HG03280 (cell line): ENCODE measurements around the gene VAV2.
"Not testable (repeated sequence)": the region's sequence is repeated elsewhere in the genome, so short reads cannot be mapped to it uniquely, and the experiment has no call there.

Experiments
- ATAC-seq: cut with Tn5 transposase; IDR thresholded peaks from one replicate; pipeline ENCODE4 v1.9.1; 2021; ENCODE audit warnings: mild to moderate bottlenecking, moderate library complexity; ENCODE audit not compliant: unreplicated experiment

The VAV2 gene

DNA sequence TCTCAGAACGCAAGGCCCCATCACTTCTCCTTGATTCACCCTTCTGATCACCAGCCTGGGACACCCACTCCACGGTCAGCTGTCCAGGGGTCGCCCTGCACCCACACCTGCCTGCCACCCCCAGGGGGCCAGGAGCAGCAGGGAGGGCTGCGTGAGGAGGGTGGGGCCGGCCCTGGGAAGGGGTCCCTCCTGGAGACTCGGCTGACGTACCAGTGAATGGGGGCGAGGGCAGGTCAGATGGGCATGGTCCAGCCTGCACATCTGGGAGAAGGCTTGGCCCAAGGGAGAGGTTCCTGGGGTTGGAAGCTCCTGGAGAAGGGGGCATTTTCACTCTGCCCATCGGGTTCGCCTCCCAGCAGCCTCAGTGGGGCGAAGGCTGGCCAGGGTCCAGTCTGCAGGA, 232.2 kb downstream of the VAV2 start:
- no peak for ATAC-seq

GRCh38 chr9:133759146-133759900, 232.8 kb downstream of the VAV2 start:
- ATAC-seq = no peak

- no peak for ATAC-seq
Measured at GRCh38 chr9:133758228-133758627, 233.9 kb downstream of the VAV2 start.

DNA sequence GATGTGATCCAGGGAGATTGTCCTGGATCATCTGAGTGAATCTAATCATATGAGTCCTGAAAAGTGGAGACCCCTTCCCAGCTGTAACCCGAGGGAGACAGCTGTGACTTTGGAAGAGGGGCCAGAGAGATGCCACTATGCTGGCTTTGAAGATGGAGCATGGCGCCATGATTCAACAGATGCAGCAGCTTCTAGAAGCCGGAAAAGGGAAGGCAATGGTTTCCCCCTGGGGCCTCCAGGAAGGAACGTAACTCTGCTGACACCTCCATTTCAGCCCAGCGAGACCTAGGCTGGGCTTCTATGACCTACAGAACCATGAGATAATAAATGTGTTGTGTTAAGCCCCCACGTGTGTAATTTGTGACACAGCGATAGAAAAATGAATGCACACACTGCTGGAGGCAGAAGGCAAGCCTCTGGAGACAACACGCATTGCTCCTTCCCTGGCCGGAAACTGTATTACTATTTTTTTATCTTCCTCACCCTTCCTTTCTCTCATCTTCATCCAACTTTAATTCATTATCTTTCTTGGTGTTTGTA, 237.4 kb downstream of the VAV2 start:
- ATAC-seq = no peak

GRCh38 chr9:133754187-133754586, 237.9 kb downstream of the VAV2 start:
- ATAC-seq = no peak

- no peak for ATAC-seq
Measured at GRCh38 chr9:133752739-133753446, 239.2 kb downstream of the VAV2 start.

DNA sequence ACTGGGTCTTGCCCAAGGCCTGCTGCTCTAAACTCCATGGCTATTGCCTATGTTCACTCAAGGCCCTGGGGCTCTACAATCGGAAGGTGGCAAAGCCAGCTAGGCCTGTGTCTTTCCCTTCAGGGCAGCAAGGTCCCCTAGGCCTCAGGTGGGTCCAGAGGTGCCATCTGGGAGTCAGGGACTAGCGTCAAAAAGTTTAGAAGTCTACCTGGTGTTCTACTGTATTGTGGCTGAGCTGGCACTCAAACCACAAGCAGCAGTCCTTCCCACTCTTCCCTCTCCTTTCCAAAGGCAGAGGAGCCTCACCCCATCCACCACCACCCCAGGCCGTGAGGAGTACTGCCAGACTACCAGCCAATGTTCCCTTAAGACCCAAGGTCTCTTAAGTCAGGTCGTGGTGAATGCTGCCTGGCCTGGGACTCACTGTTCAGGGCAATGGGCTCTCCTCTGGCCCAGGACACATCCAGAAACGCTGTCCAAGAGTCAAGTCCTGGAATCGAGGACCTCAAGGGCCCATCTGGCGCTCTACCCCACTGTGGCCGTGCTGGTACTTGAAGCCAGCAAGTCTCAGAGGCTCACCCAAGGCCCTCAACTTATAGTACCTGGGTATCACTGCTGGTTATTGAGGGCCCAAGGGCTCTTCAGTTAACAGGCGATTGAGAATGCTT, 241.0 kb downstream of the VAV2 start:
- ATAC-seq = no peak

DNA sequence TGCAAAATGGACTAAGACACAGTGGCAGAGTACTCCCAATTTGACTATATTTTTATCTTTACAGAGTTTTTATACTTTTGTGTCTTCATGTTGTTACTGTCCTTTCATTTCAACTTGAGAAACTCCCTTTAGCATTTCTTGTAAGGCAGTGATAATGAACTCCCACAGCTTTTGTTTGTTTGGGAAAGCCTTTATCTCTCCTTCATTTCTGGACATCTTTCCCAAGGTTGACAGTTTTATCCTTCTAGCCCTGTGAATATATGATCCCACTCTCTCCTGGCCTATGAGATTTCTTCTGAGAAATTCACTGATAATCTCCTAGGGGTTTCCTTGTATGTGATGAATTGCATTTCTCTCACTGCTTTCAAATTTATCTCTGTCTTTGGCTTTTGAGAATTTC, 244.8 kb downstream of the VAV2 start:
- no peak for ATAC-seq

- not testable (repeated sequence) for ATAC-seq
Measured at GRCh38 chr9:133744528-133744927, 247.6 kb downstream of the VAV2 start.

DNA sequence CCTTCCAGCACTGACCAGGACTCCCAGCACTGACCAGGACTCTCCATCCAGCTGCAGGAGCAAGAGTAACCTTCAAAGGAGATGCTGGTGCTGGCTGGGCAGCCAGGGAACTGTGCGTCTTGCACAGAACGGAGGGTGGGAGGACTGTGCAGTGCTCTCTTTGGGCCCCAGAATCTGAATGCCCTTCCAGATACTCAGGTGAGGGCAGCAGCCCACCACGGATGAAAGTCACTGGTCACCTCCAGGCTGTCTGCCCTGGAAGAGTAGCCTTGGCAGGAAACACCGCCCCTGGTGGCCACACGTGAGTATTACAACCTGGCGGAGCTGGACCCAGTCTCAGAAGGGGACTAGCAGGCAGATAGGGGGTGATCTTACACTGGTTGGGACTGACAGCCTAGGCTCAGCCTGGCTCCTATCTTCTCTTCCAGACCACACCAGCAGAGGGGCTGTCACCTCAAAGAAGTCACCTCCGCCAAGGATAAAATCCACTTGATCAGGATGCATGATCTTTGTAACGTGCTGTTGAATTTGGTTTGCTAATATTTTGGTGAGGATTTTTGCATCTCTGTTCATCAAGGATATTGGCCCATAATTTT, 249.2 kb downstream of the VAV2 start:
- ATAC-seq = peak; percentile 55

DNA sequence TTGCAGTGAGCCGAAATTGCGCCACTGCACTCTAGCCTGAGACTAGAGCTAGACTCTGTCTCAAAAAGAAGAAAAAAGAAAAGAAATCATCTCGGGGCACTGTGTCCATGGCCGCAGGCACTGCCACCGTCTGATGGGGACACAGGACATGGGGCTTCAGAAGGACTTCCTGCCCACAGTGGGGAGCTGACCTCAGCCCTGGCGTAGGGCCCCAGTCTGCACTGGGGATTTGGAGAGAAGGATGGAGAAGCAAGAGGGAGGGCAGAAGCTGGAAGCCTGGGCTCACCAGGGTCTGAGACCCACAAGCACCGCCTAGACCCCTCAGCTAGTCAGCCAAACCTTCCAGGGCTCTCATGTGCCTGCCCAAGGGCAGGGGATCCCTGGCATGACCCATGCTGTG, 249.9 kb downstream of the VAV2 start:
- ATAC-seq = no peak

DNA sequence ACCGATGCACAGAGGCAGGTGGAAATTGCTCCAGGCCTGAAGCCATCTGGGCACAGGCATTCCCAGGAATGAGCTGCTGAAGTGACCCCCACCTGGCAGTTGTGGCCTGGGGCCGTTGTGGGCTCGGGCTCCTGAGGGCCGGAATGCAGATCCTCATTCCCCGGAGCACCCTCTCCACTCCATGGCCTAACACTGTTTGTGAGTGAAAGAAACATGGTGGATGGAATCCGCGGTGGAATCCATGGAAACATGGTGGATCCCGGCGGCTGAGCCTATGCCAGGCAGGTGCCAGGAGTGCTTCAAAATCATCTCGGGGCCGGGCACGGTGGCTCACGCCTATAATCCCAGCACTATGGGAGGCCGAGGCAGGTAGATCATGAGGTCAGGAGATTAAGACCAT, 250.4 kb downstream of the VAV2 start:
- ATAC-seq = no peak

DNA sequence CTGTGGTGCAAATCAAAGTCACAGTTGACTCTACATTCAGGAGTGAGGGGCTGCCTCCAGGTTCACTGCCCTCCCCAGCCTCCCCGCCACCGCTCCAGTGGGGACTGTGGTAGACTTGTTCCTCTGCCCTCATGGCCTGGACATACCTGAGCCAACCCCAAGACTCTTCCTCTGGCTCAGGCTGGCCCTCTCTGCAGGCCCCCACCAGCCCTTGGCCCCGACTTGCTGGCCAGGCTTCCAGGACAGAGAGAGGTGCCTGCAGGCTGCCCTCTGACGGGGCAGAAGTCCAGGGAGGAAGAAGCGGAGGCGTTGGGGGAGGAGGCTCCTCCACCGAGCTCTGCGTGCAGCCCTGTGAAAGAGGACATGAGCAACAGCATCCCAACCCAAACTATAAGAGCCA, 251.2 kb downstream of the VAV2 start:
- ATAC-seq = no peak

- ATAC-seq = no peak
Measured at GRCh38 chr9:133739408-133740280, 252.5 kb downstream of the VAV2 start.

- ATAC-seq = no peak
Measured at GRCh38 chr9:133738640-133739225, 253.4 kb downstream of the VAV2 start.

DNA sequence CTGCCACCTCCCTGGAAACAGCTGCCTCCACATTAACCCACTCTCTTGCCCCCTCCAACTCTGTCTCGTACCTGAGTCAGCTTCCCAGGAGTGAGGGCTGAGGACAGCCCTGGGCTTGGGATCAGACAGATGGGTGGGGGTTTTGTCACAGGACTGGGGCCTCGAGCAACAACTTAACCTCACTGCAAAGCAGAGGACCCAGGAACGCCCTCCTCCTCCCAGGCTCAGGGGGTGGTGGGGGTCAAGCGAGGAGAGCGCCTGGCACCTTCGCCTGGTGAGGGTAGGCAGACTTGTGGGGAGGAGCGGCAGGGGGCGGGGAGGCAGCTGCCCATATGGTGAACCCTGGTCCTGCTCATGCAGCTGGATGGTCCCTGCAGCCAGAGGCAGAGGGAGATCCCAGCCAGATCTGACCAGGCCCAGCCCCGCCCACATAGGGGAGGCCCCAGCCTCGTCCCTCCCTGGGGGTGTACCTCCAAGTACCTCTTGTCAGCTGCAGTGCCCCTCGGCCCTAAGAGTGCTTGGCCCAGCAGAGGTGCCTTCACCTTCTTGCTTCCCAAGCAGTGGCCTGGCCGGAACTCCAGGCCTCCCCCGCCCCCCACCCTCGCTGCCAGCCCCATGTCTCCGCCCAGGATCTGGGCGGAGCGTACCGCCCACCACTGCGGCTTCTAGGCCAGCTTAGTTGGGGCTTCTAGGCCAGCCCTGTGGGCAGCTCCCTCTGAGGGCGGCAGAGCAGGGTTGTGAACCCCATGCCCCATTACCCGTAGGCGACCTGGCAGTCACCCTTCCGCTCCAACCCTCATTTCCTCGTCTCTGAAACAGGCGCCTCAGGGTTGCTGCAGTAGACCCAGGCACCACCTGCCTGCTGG, 254.1 kb downstream of the VAV2 start, which contains the start of gene SARDH:
Gene SARDH, minus strand, starts transcription at position 579 of the 866 bp plus-strand sequence. CDS start 4,179 bp downstream, outside the sequence.
- ATAC-seq = no peak

- ATAC-seq = no peak
Measured at GRCh38 chr9:133737071-133737773, 254.9 kb downstream of the VAV2 start.

GRCh38 chr9:133735931-133736330, 256.2 kb downstream of the VAV2 start:
- no peak for ATAC-seq
